Ovary (tissue), 9 donors: Measurements from ENCODE around the gene TCF12. TPM values are rescaled to one million over a fixed set of nuclear protein-coding genes. Genes with fewer than 3 reads are reported as not detected.

Source experiments
- DNase-seq, 5 donors: peaks; one replicate each; pipeline ENCODE4 v3.0.0-alpha.2; 2019 to 2020
- H3K27ac ChIP-seq, 2 donors: fragments of 200-600 bp; one replicate each; pipeline versions ENCODE4 v1.5.1 to v1.8.0; 2019 to 2022
- H3K27me3 ChIP-seq: fragments of 200-600 bp; one replicate; pipeline ENCODE4 v1.8.0; 2022
- H3K36me3 ChIP-seq: fragments of 200-600 bp; sonication (generic); one replicate; pipeline ENCODE4 v1.5.1; 2019
- H3K4me1 ChIP-seq: one replicate; pipeline ENCODE4 v1.8.1; 2013; ENCODE audit warnings: mild to moderate bottlenecking, moderate library complexity; ENCODE audit not compliant: insufficient read depth
- H3K4me3 ChIP-seq: fragments of 200-600 bp; sonication (generic); one replicate; pipeline ENCODE4 v1.5.1; 2017
- H3K9me3 ChIP-seq, 2 donors: fragments of 200-600 bp in 1 of 2; sonication (generic) in 1 of 2; one replicate each; pipeline versions ENCODE4 v1.5.1 to v1.8.1; 2013 to 2019; ENCODE audit warnings: mild to moderate bottlenecking in 1 of 2, moderate library complexity in 1 of 2
- CTCF ChIP-seq, 3 donors: fragments of 450-650 bp in 2 of 3; fragments of 200-600 bp in 1 of 3; IDR thresholded peaks; one replicate each; pipeline versions ENCODE4 v1.5.1 to v1.8.0; 2016 to 2022; ENCODE audit warnings: antibody characterized with exemption in 3 of 3, mild to moderate bottlenecking in 1 of 3
- EP300 ChIP-seq: sonication (generic); formaldehyde crosslinking; IDR thresholded peaks from one replicate; pipeline ENCODE4 v1.6.1; 2017; ENCODE audit warnings: antibody characterized with exemption
- POLR2A ChIP-seq: fragments of 450-650 bp; IDR thresholded peaks from one replicate; pipeline ENCODE4 v1.6.1; 2017; ENCODE audit warnings: antibody characterized with exemption, mild to moderate bottlenecking, moderate library complexity
- WGBS, 3 donors: extraction: QIAGEN DNeasy Blood & Tissue Kit in 1 of 3; methylation state at CpG; one replicate each; pipeline versions ENCODE4 v1.1.5 to v1.1.7; 2013 to 2017; 5-methylcytosine and 5-hydroxymethylcytosine counted together
- intact Hi-C, 4 donors: fragments of 100-400 bp; cut with DNase I; formaldehyde crosslinking; loops; one replicate each; pipeline versions ENCODE4 v1.11.0 to v1.15.1; 2022 to 2023
- polyA plus RNA-seq, 2 donors: library from polyadenylated mRNA; stranded (reverse); fragments of 200-250 nt in 1 of 2; fragments of 350-450 nt in 1 of 2; fragmentation: Illumina TruSeq in 1 of 2; extraction: RNeasy Lipid Tissue Mini Kit (QIAGEN cat#74804) in 1 of 2; gene quantifications; one replicate each; pipeline ENCODE4 v1.2.3, GENCODE V29; 2013 to 2014
- total RNA-seq, 7 donors: library from RNA; depleted of rRNA in 2 of 7; stranded (reverse); fragments of >200 nt in 2 of 7; fragmentation: NEBNext Ultra II Directional in 3 of 7; extraction: Animal tissue kit (Norgen Biotek cat#: 25700) in 3 of 7; gene quantifications; one replicate each; pipeline versions ENCODE4 v1.1.0 to v1.2.4, GENCODE V29; 2016 to 2023
- donor health status: DM: no; HTN: no; CAD: no; lungs with moderate emphysema.
- donor health status: DM: no; HTN: no; CAD: no.
- donor health status: Bipolar disorder and iron deficiency.
- donor health status: DM: yes; HTN: yes; CAD: no.
- donor health status: DM: no; HTN: no; CAD: no.
- donor health status: DM: yes; HTN: yes; CAD: no.

The TCF12 gene
- total and polyA plus RNA-seq, 9 donors: 28.6 to 150 (median 116) TPM

DNA sequence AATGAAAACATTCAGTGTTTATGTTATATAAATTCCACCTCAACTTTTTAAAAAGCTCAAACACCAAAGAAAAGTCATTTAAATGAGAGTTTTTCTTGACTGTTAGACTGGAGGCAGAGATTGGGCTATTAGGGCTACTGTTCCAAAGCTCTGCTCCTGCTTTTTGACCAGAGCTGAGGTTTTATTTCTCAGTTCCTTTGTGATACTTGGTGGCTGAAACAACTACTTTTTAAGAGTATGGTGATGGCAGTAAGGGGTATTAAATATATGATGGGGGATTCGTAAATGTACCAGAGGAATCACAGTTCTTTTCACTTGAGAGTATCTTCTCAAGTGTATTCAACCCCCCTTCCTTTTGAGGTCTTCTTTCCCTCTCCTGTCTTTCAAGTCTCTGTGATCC lies 271.8 kb downstream of the TCF12 start:
- Histone ChIP-seq H3K36me3 (no peaks in the 10 kb centered on the region), H3K27me3 (no peaks in the 10 kb centered on the region), H3K4me3 (no peak overlapping the region), H3K27ac (no peak overlapping the region), H3K9me3 (no peaks in the 10 kb centered on the region), H3K4me1 (no peaks in the 10 kb centered on the region)
- DNase-seq: no peak
- TF ChIP-seq EP300: no peak
- TF ChIP-seq CTCF (IDR thresholded peaks at IDR 0.05): no peak
- no peak for TF ChIP-seq POLR2A
- intact Hi-C loops: no loop called here
- 98 to 100% (median 100%) methylated on average over 1 of the region's 1 CpG for WGBS, 3 donors

- Histone ChIP-seq H3K36me3 (no peaks in the 10 kb centered on the region), H3K9me3 (no peaks in the 10 kb centered on the region), H3K27ac (no peak overlapping the region), H3K4me1 (no peaks in the 10 kb centered on the region), H3K27me3 (no peaks in the 10 kb centered on the region), H3K4me3 (no peak overlapping the region)
- DNase-seq: no peak
- intact Hi-C loops: no loop called here
- TF ChIP-seq CTCF (IDR thresholded peaks at IDR 0.05) (no peak), EP300 (no peak), POLR2A (no peak)
- WGBS, 3 donors: 59 to 70% (median 68%) methylated on average over 2 of the region's 2 CpGs
Measured at GRCh38 chr15:57193161-57193560, 274.7 kb downstream of the TCF12 start.

DNA sequence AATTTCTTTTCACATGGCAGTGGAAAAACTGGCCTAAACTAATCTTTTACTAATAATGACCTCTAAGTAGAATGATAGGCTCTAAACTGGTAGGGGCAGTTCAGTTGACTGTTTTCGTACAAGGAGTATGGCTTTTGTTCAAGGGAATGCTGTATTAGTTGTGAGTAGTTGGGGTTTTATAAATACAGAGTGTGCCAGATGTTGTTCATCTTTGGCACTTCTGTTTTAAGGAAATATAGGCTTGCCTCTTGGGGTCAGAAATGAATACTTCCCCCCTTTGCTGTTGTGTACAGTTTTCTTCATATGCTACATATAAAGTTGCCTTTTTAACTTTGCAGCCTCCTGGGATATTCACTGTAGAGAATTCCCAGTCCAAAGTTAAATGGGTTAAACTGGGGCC lies 276.9 kb downstream of the TCF12 start:
- Histone ChIP-seq H3K4me1 (peaks cover 4% of the 10 kb centered on the region), H3K36me3 (no peaks in the 10 kb centered on the region), H3K27ac (no peak overlapping the region), H3K4me3 (no peak overlapping the region), H3K27me3 (no peaks in the 10 kb centered on the region), H3K9me3 (no peaks in the 10 kb centered on the region)
- WGBS, 3 donors: 70 to 86% (median 75%) methylated on average over 1 of the region's 1 CpG
- DNase-seq: no peak
- TF ChIP-seq EP300: no peak
- TF ChIP-seq POLR2A: no peak
- no peak for TF ChIP-seq CTCF (IDR thresholded peaks at IDR 0.05)
- intact Hi-C loops: no loop called here

- TF ChIP-seq POLR2A (no peak), CTCF (IDR thresholded peaks at IDR 0.05) (no peak), EP300 (no peak)
- Histone ChIP-seq H3K4me3 (no peak overlapping the region), H3K36me3 (no peaks in the 10 kb centered on the region), H3K27me3 (no peaks in the 10 kb centered on the region), H3K4me1 (peaks cover 4% of the 10 kb centered on the region), H3K9me3 (no peaks in the 10 kb centered on the region), H3K27ac (no peak overlapping the region)
- WGBS, 3 donors: 95 to 100% (median 98%) methylated on average over 1 of the region's 1 CpG
- intact Hi-C loops: no loop called here
- DNase-seq: no peak
Measured at GRCh38 chr15:57196865-57197264, 278.4 kb downstream of the TCF12 start.

GRCh38 chr15:57198131-57198530 lies 279.7 kb downstream of the TCF12 start:
- H3K9me3 ChIP-seq: no peaks in the 10 kb centered on the region
- TF ChIP-seq EP300 (no peak), CTCF (IDR thresholded peaks at IDR 0.05) (no peak), POLR2A (no peak)
- peaks cover 4% of the 10 kb centered on the region for H3K4me1 ChIP-seq
- H3K4me3 ChIP-seq: no peak overlapping the region
- 70 to 87% (median 87%) methylated on average over 2 of the region's 2 CpGs for WGBS, 3 donors
- intact Hi-C loops: no loop called here
- H3K27ac ChIP-seq: no peak overlapping the region
- DNase-seq: no peak
- no peaks in the 10 kb centered on the region for H3K36me3 ChIP-seq
- no peaks in the 10 kb centered on the region for H3K27me3 ChIP-seq
